ENCODE results near the gene CAV1.
A peak's percentile ranks its signal among the peaks of the same experiment; 100 is the strongest.
"Not testable (repeated sequence)": the region's sequence is repeated elsewhere in the genome, so short reads cannot be mapped to it uniquely, and the experiment has no call there.

The CAV1 gene, protein sequence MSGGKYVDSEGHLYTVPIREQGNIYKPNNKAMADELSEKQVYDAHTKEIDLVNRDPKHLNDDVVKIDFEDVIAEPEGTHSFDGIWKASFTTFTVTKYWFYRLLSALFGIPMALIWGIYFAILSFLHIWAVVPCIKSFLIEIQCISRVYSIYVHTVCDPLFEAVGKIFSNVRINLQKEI

DNA sequence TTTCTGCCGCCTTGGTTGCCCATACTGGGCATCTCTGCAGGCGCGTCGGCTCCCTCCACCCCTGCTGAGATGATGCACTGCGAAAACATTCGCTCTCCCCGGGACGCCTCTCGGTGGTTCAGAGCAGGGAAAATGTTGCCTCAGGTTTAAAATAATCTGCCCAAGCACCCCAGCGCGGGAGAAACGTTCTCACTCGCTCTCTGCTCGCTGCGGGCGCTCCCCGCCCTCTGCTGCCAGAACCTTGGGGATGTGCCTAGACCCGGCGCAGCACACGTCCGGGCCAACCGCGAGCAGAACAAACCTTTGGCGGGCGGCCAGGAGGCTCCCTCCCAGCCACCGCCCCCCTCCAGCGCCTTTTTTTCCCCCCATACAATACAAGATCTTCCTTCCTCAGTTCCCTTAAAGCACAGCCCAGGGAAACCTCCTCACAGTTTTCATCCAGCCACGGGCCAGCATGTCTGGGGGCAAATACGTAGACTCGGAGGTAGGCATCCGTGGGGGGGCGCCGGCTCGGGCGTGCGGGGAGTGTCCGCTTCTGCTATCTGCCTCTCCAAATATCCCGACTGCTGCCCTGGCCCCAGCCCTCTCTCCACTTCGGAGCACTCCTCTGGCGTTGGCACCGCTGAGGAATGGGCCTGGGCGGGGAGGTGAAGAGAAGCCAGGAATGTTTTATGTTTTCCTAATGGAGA is at the start of gene CAV1:
Gene CAV1 (plus strand): TSS at position 428 of the 689 bp plus-strand sequence. CDS start 27 bp downstream, at position 455.
- Histone ChIP-seq H3K27me3 (ENCODE audit: control insufficient read depth in 1 of 2, insufficient read depth in 2 of 2, low read length in 2 of 2) (peaks cover 26 to 33% of the 10 kb centered on the region in 2 donors), H3K9me3 (ENCODE audit: control insufficient read depth in 1 of 2, low read length in 2 of 2) (no peaks in the 10 kb centered on the region), H3K36me3 (ENCODE audit: control insufficient read depth in 1 of 2, insufficient read depth in 2 of 2, low read length in 2 of 2) (no peaks in the 10 kb centered on the region), H3K9ac (ENCODE audit: low read depth in 1 of 2, low read length in 2 of 2) (peak within 1 kb of the TSS; percentile 56 to 73), H3K4me3 (ENCODE audit: low read depth in 1 of 2, low read length in 2 of 2) (peak within 1 kb of the TSS; percentile 83 to 86), H3K27ac (ENCODE audit: low read depth, low read length) (peak within 1 kb of the TSS; percentile 82), H3K4me1 (ENCODE audit: control insufficient read depth in 1 of 2, insufficient read depth in 2 of 2, low read length in 2 of 2) (peaks cover 18% of the 10 kb centered on the region in 2 donors)

DNA sequence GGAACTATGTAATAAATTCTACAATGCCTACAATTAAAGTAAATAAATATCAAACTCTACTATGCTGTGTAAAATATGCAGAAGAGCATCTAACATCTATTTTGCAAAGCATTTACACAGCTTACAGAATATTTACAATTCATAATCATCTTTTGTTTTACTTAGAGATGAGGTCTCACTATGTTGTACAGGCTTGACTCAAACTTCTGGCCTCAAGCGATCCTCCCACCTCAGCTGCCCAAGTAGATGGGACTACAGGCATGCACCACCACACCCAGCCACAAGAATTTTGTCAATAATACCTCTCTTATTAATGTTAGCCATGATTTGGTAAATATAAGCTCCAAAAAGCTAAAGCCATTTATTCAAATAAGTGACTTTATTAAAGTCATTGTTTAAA is 47.2 kb upstream of the CAV1 start:
- H3K9me3 ChIP-seq (ENCODE audit: control insufficient read depth in 1 of 2, low read length in 2 of 2): no peaks in the 10 kb centered on the region
- no peak overlapping the region for H3K4me3 ChIP-seq (ENCODE audit: low read depth in 1 of 2, low read length in 2 of 2)

DNA sequence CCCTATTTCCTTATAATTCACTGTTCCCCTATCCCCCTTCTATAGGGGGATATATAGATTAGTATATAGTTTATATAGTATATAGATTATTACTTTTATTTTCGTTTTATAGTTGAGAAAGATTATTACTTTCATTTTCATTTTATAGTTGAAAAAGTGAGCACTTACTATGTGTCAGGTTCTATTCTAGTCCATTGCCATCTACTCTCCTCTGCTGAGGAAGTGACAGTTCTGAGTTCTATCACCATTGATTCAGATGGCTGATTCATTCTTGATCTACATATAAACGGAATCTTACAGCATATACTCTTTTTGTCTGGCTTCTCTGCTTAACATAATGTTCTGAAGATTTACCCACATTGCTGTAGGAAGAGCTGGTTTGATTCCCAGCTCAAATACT is 46.0 kb upstream of the CAV1 start:
- Histone ChIP-seq H3K36me3 (ENCODE audit: control insufficient read depth in 1 of 2, insufficient read depth in 2 of 2, low read length in 2 of 2) (no peaks in the 10 kb centered on the region), H3K27ac (ENCODE audit: low read depth, low read length) (no peak overlapping the region)

More for the DNA sequence above, 47.2 kb upstream of the CAV1 start:
- H3K36me3 ChIP-seq (ENCODE audit: control insufficient read depth in 1 of 2, insufficient read depth in 2 of 2, low read length in 2 of 2): no peaks in the 10 kb centered on the region
- no peaks in the 10 kb centered on the region for H3K4me1 ChIP-seq (ENCODE audit: control insufficient read depth in 1 of 2, insufficient read depth in 2 of 2, low read length in 2 of 2)
- no peaks in the 10 kb centered on the region for H3K27me3 ChIP-seq (ENCODE audit: control insufficient read depth in 1 of 2, insufficient read depth in 2 of 2, low read length in 2 of 2)
- no peak overlapping the region for H3K9ac ChIP-seq (ENCODE audit: low read depth in 1 of 2, low read length in 2 of 2)
- H3K27ac ChIP-seq (ENCODE audit: low read depth, low read length): no peak overlapping the region

DNA sequence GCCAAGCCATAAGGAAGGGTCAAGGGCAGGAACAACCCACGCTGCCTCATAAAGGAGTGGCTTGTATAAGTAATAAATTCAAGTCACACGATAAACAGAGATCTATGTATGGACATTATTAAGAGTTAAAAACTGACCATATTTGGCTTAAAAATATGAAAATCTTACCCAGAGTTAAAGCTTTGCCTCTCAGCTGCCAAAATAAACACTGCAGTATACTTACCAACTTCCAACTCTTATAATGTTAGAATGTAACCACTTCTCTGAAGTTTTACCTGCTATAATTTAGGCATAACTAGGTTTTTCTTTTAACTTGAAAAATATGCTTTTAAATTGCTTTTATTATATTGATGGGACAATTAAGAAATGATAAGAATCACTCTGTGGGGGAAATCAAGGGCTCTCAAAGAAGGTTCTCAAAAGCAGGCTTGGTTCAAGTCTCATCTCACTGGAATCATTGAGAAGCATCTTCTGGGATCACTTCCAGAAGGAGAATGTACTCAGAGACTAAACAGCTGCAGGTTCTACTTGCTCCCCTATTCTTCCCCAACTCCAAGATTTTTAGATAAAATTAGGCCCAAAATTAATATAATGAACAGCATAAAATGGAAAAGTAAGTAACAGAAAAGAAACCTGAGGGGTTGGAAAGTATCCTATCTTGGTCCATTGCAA is 41.4 kb upstream of the CAV1 start:
- Histone ChIP-seq H3K27me3 (ENCODE audit: control insufficient read depth in 1 of 2, insufficient read depth in 2 of 2, low read length in 2 of 2) (no peaks in the 10 kb centered on the region), H3K4me1 (ENCODE audit: control insufficient read depth in 1 of 2, insufficient read depth in 2 of 2, low read length in 2 of 2) (no peaks in the 10 kb centered on the region), H3K9me3 (ENCODE audit: control insufficient read depth in 1 of 2, low read length in 2 of 2) (no peaks in the 10 kb centered on the region), H3K36me3 (ENCODE audit: control insufficient read depth in 1 of 2, insufficient read depth in 2 of 2, low read length in 2 of 2) (no peaks in the 10 kb centered on the region), H3K9ac (ENCODE audit: low read depth in 1 of 2, low read length in 2 of 2) (no peak overlapping the region), H3K27ac (ENCODE audit: low read depth, low read length) (no peak overlapping the region), H3K4me3 (ENCODE audit: low read depth in 1 of 2, low read length in 2 of 2) (no peak overlapping the region)

More for the DNA sequence above, 46.0 kb upstream of the CAV1 start:
- Histone ChIP-seq H3K4me1 (ENCODE audit: control insufficient read depth in 1 of 2, insufficient read depth in 2 of 2, low read length in 2 of 2) (no peaks in the 10 kb centered on the region), H3K27me3 (ENCODE audit: control insufficient read depth in 1 of 2, insufficient read depth in 2 of 2, low read length in 2 of 2) (no peaks in the 10 kb centered on the region), H3K4me3 (ENCODE audit: low read depth in 1 of 2, low read length in 2 of 2) (no peak overlapping the region), H3K9me3 (ENCODE audit: control insufficient read depth in 1 of 2, low read length in 2 of 2) (no peaks in the 10 kb centered on the region), H3K9ac (ENCODE audit: low read depth in 1 of 2, low read length in 2 of 2) (no peak overlapping the region)

DNA sequence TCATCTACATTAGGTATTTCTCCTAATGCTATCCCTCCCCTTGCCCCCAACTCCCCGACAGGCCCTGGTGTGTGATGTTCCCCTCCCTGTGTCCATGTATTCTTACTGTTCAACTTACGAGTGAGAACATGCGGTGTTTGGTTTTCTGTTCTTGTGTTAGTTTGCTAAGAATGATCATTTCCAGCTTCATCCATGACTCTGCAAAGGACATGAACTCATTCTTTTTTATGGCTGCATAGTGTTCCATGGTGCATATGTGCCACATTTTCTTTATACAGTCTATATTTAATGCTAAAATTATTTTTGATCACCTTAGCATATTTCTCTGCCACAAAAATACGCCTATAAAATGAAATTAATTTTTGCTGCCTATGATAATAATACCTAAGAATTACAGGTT is 40.4 kb upstream of the CAV1 start:
- H3K27me3 ChIP-seq (ENCODE audit: control insufficient read depth in 1 of 2, insufficient read depth in 2 of 2, low read length in 2 of 2); H3K9me3 ChIP-seq (ENCODE audit: control insufficient read depth in 1 of 2, low read length in 2 of 2); H3K4me3 ChIP-seq (ENCODE audit: low read depth in 1 of 2, low read length in 2 of 2); H3K4me1 ChIP-seq (ENCODE audit: control insufficient read depth in 1 of 2, insufficient read depth in 2 of 2, low read length in 2 of 2); H3K36me3 ChIP-seq (ENCODE audit: control insufficient read depth in 1 of 2, insufficient read depth in 2 of 2, low read length in 2 of 2); H3K9ac ChIP-seq (ENCODE audit: low read depth in 1 of 2, low read length in 2 of 2); H3K27ac ChIP-seq (ENCODE audit: low read depth, low read length): not testable (repeated sequence)

DNA sequence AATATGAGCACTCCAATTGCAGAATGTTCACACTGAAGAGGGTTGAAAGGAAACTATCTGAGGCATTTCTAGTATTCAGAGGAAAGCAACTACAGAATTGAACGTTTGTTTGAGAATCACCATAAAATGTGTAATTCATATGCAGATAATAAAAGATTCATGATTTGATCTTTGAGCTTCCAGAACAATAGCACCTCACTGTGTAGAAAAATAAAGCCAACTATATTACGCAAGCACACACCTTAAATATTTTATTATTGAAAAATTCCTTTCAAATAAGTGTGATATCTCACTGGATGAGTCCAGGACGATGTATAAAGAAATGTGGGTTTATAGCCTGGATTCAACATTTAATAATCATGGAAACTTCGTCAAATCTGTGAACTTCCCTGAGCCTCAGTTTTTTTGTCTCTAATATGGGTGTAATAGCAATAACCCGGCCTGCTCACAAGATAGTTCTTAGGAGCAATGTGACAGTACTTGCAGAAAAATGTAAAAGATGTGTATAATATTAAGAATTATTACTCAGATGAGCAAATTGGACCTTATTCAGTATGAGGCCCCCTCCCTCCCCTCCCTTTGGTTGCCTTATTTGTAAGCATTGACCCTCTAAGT is 36.8 kb upstream of the CAV1 start:
- H3K36me3 ChIP-seq (ENCODE audit: control insufficient read depth in 1 of 2, insufficient read depth in 2 of 2, low read length in 2 of 2): no peaks in the 10 kb centered on the region
- H3K4me3 ChIP-seq (ENCODE audit: low read depth in 1 of 2, low read length in 2 of 2): no peak overlapping the region
- H3K4me1 ChIP-seq (ENCODE audit: control insufficient read depth in 1 of 2, insufficient read depth in 2 of 2, low read length in 2 of 2): no peaks in the 10 kb centered on the region
- H3K27ac ChIP-seq (ENCODE audit: low read depth, low read length): no peak overlapping the region
- no peaks in the 10 kb centered on the region for H3K27me3 ChIP-seq (ENCODE audit: control insufficient read depth in 1 of 2, insufficient read depth in 2 of 2, low read length in 2 of 2)
- no peak overlapping the region for H3K9ac ChIP-seq (ENCODE audit: low read depth in 1 of 2, low read length in 2 of 2)
- no peaks in the 10 kb centered on the region for H3K9me3 ChIP-seq (ENCODE audit: control insufficient read depth in 1 of 2, low read length in 2 of 2)

DNA sequence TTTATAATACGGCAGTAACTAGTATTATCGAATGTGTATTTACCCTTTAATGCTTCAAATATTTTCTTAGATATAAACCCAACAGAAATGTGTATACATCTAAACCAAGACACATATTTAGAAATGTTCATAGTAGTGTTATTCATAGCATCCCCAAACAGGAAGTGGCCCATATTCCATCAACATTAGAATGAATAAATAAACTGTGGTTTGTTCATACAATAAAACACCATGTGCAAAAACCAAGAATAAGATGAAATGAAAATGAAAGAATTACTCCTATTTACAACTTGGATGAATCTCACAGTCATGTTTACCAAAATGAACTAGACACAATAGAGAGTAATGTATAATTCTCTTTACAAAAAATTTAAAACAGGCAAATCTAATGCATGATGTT is 34.5 kb upstream of the CAV1 start:
- Histone ChIP-seq H3K4me3 (ENCODE audit: low read depth in 1 of 2, low read length in 2 of 2) (no peak overlapping the region), H3K27me3 (ENCODE audit: control insufficient read depth in 1 of 2, insufficient read depth in 2 of 2, low read length in 2 of 2) (no peaks in the 10 kb centered on the region), H3K9ac (ENCODE audit: low read depth in 1 of 2, low read length in 2 of 2) (no peak overlapping the region), H3K4me1 (ENCODE audit: control insufficient read depth in 1 of 2, insufficient read depth in 2 of 2, low read length in 2 of 2) (no peaks in the 10 kb centered on the region), H3K27ac (ENCODE audit: low read depth, low read length) (no peak overlapping the region), H3K36me3 (ENCODE audit: control insufficient read depth in 1 of 2, insufficient read depth in 2 of 2, low read length in 2 of 2) (no peaks in the 10 kb centered on the region), H3K9me3 (ENCODE audit: control insufficient read depth in 1 of 2, low read length in 2 of 2) (no peaks in the 10 kb centered on the region)

DNA sequence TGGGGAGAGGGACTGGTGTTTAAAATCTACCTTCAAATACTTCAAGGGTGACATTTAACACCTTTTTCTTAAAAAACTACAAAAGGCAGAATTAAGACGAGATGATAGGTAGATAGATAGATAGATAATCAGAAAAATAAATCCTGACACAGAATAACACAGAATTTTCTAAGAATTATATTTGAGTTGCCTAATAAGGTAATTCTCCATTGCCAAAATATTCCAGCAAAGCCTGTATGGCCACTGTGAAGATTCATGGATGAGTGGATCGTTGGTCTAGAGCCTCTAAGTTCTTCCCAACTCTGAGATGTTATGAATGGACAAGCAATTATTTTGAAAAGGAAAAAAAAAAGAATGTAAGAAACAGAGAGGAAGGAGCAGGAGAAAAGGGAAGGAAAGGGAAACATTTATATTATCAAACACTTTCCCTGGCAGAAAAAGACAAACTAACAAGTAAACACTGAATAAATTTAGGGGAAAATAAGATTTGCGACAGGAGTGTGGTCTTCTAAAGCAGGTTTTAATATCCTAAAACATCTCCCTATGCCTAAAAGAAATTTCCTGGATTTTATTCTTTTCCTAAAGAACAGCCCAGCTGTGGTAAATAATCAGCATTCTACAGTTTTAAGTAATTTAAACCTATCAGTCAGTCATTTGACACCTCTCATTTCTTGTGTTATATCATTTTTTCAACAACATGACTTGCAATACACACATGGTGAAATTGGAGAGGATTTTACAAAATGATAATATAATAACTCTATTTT is 32.8 kb upstream of the CAV1 start:
- Histone ChIP-seq H3K27ac (ENCODE audit: low read depth, low read length) (no peak overlapping the region), H3K4me3 (ENCODE audit: low read depth in 1 of 2, low read length in 2 of 2) (no peak overlapping the region)

DNA sequence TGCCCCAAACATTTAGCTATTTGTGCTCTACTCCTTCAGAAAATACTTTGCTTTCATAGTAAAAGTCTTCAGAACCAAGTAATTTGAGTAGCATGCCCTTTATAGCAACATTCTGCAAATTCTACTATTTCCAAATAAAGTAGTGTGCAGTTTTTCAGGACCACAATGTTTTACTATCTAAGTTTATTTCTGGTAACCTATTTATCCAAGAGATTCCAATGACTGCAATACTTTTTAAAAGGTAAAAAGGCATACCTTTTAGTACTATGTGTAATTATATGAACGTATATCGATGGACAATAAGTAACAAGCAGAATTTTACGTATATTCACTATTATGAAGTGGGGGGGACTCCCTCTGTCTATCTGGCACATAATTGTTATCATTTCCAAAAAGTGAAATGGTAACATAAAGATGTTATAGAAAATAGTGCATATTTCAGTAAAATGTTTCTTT is 32.2 kb upstream of the CAV1 start:
- H3K36me3 ChIP-seq (ENCODE audit: control insufficient read depth in 1 of 2, insufficient read depth in 2 of 2, low read length in 2 of 2): no peaks in the 10 kb centered on the region
- no peaks in the 10 kb centered on the region for H3K27me3 ChIP-seq (ENCODE audit: control insufficient read depth in 1 of 2, insufficient read depth in 2 of 2, low read length in 2 of 2)
- H3K4me1 ChIP-seq (ENCODE audit: control insufficient read depth in 1 of 2, insufficient read depth in 2 of 2, low read length in 2 of 2): no peaks in the 10 kb centered on the region
- H3K4me3 ChIP-seq (ENCODE audit: low read depth in 1 of 2, low read length in 2 of 2): no peak overlapping the region
- no peak overlapping the region for H3K27ac ChIP-seq (ENCODE audit: low read depth, low read length)
- H3K9ac ChIP-seq (ENCODE audit: low read depth in 1 of 2, low read length in 2 of 2): no peak overlapping the region
- H3K9me3 ChIP-seq (ENCODE audit: control insufficient read depth in 1 of 2, low read length in 2 of 2): no peaks in the 10 kb centered on the region

More for the DNA sequence above, 32.8 kb upstream of the CAV1 start:
- H3K4me1 ChIP-seq (ENCODE audit: control insufficient read depth in 1 of 2, insufficient read depth in 2 of 2, low read length in 2 of 2): no peaks in the 10 kb centered on the region
- no peaks in the 10 kb centered on the region for H3K27me3 ChIP-seq (ENCODE audit: control insufficient read depth in 1 of 2, insufficient read depth in 2 of 2, low read length in 2 of 2)
- H3K9me3 ChIP-seq (ENCODE audit: control insufficient read depth in 1 of 2, low read length in 2 of 2): no peaks in the 10 kb centered on the region
- H3K9ac ChIP-seq (ENCODE audit: low read depth in 1 of 2, low read length in 2 of 2): no peak overlapping the region
- no peaks in the 10 kb centered on the region for H3K36me3 ChIP-seq (ENCODE audit: control insufficient read depth in 1 of 2, insufficient read depth in 2 of 2, low read length in 2 of 2)
